Activated CD4-positive, CD25-positive, alpha-beta regulatory T cell (primary cell): ENCODE measurements around the gene USH1G.
"Not testable (repeated sequence)": the region's sequence is repeated elsewhere in the genome, so short reads cannot be mapped to it uniquely, and the experiment has no call there.

Source experiments
- DNase-seq, 4 experiments: peaks; one replicate each; lab custom pipeline; 2025; lab: John Stamatoyannopoulos, UW

USH1G gene

GRCh38 chr17:74930535-74931036 lies 7.5 kb upstream of the USH1G start:
- no peak for DNase-seq

- DNase-seq: no peak
These were observed 5.7 kb upstream of the USH1G start for GRCh38 chr17:74928786-74929185.

DNA sequence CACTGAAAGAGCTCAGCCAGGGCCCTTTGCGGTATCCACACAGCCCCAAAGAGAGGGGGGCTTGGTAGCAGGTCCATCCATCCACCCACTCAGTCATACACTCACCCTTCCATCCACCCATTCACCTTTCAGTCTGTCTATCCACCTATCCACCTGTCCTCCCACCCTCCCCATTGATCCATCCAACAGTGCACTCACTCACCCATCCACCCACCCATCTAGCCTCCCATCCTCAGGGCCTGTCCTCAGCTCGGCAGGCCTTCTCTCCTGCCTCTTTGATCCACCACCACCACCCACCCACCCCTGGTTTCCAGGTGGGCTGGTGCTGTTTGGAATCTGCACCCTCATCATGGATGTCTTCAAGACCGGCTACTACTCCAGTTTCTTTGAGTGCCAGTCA lies 2.2 kb upstream of the USH1G start:
- DNase-seq: no peak

GRCh38 chr17:74924250-74924948 lies 1.3 kb upstream of the USH1G start, which contains the start of gene OTOP2:
Gene OTOP2 (plus strand): TSS chr17:74924273. CDS start chr17:74924633, 360 bp downstream.
- no peak for DNase-seq

- DNase-seq: peak; percentile 45 to 60 (median 53)
These were observed 639 bp upstream of the USH1G start for GRCh38 chr17:74923538-74924249.

DNA sequence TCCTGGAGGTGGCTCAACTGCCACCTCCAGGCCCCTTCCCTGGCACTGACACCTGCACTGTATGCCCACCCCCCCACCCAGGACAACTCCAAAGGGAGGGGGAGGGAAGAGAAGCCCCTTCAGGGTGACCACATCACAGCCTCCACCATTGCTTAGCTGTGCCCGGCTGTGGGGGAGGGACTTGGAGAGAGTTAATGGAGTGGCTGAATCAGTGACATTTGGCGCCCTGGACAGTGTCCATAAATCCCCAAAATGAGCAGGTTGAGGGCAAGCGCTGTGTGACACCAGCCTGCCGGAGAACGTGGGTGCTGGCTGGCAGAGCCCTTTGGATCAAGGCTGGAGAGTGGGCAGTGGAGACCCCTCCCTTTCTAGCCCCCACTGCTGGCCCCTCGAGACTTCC lies 883 bp downstream of the USH1G start:
- DNase-seq: no peak

DNA sequence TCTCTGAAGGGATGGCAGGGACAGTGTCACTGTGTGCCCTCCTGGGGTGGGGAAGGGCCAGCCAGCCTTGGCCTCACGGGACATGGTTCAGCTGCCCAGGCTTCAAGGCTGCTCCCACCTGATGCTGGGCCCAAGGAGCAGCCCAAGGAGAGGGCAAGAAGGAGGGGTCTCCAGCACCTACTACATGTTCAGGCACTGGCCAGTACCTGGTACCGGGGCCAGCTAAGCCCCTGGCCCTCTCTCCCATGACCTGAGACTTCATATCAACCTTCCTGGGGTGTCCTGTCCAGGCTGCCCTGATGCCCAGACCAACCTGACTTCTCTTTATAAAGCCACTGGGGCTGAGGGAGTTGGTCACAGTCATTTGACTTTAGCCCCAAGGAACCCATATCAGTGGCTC lies 1.3 kb downstream of the USH1G start:
- no peak for DNase-seq

GRCh38 chr17:74921026-74921681 lies 1.9 kb downstream of the USH1G start:
- no peak for DNase-seq

GRCh38 chr17:74920642-74921025 lies 2.4 kb downstream of the USH1G start:
- no peak for DNase-seq

DNA sequence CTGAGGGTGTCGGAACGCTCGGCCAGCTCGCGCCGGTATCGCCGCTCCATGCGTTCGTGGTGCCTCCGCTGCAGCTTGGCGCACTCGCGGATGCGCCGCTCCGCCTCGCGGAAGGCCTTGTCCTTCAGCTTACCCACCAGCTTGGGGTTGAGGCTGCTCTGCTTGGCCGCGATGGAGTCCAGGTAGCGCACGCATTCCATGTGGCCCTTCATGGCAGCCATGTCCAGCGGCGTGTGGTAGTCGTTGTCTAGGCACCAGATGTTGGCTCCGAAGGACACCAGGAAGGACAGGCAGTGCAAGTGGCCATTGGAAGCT lies 2.8 kb downstream of the USH1G start:
- DNase-seq: no peak

DNA sequence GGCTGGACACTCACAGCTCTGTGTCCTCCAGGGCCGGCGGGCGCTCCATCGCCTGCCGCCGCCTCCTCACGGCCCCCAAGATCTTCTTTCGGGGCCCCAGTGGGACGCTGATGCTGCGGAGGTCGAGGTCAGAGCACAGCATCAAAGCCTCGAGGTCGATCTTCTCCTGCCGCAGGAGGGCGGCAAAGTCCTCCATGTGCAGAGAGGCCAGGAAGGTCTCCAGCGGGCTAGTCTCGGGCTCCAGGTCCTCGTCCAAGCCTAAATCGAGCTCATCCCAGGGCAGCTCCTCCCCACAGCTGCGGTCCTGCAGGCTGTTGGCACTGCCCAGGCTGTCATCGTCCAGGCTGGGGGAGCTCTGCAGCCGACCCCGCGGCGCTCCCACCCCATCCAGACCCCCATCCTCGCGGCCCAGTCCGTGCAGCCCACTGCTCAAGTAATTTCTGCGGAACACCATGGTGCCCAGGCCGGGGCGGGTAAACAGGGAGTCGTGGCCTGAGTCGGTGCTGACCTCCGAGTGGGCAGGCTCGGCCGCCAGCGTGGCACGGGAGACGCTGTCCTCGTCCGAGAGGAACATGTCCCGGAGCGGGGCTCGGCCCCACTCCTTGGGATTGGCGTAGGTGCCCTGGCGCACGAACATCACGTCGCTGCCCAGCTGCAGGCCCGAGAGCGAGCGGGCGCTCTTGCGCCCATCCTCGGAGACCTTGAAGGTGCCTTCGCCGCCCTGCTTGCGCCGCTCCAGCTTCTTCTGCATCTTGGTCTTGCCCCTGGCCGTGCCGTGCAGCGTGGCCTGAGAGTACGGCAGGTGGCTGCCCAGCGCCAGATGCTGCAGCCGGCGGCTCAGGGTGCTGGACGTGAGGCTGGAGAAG lies 3.4 kb downstream of the USH1G start:
- no peak for DNase-seq

- no peak for DNase-seq
These were observed 4.1 kb downstream of the USH1G start for GRCh38 chr17:74918906-74919305.

DNA sequence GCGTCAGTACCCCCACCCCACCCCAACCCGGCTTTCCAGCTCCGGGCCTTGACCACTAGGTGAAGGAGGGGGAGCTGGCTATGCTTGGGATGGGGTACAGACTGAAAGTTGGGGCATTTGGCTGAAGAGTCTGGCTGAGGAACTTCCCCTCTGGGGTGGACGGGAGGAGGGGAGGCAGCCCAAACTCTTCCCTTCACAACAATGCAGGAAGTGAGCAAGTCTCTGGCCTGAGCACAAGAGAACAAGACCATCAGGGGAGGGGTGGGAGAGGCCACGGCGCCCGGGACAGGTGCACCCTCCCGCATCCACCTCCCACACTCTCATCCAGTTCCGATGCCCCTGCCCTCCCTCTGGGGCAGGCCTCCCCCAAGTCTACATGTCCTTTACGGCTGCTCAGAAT lies 5.6 kb downstream of the USH1G start:
- no peak for DNase-seq

DNA sequence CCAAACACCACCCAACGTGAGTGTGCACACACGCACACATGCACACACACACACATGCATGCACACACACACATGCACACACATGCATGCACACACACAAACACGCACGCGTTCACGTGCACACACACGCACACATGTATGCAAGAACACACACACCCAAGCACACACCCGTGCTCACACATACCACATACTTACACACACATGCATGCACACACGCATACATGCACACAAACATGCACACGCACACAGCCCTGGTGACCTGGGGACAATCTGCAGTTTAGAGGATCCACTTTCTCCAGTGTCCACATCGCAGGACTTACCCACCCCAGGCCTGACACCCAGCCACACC lies 6.2 kb downstream of the USH1G start:
- DNase-seq: no peak

DNA sequence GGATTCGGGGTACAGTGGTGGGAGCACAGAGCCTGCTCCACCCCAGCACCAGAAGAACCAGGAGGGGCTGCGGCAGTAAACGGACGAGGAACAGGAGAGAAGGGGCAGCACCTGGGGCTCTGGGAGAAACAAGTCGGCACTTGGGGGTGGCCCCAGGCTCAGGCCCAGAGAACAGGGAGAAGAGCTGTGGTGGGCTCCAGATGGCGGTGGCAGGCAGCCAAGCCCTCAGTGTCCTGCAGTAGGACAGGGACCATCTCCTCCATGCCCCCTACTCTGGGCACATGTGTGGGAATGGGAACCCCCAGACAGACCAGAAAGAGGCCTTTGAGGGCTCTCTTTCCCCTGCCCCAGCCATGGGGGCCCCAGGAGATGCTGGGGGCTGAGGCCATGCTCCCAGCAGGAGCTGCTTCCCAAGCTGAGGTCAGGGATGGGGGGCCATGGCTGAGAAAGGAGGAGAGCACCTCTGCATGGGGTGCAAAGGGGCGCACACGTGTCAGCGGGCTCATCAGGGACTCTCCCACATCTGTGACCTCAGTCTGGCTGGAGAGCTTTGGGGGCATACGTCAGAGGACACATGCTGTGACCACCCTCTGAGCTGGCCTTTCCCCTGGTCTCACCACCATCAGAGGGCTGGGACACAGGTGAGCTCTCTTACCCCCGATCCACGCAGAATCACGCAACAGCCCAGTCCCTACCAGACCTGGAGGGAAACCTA lies 6.8 kb downstream of the USH1G start:
- no peak for DNase-seq

GRCh38 chr17:74911423-74911822 lies 11.6 kb downstream of the USH1G start:
- DNase-seq: not testable (repeated sequence)

- DNase-seq: not testable (repeated sequence)
These were observed 14.0 kb downstream of the USH1G start for GRCh38 chr17:74909097-74909496.

GRCh38 chr17:74907012-74907411 lies 16.0 kb downstream of the USH1G start:
- DNase-seq: no peak

GRCh38 chr17:74906214-74906793 lies 16.8 kb downstream of the USH1G start:
- not testable (repeated sequence) for DNase-seq

DNA sequence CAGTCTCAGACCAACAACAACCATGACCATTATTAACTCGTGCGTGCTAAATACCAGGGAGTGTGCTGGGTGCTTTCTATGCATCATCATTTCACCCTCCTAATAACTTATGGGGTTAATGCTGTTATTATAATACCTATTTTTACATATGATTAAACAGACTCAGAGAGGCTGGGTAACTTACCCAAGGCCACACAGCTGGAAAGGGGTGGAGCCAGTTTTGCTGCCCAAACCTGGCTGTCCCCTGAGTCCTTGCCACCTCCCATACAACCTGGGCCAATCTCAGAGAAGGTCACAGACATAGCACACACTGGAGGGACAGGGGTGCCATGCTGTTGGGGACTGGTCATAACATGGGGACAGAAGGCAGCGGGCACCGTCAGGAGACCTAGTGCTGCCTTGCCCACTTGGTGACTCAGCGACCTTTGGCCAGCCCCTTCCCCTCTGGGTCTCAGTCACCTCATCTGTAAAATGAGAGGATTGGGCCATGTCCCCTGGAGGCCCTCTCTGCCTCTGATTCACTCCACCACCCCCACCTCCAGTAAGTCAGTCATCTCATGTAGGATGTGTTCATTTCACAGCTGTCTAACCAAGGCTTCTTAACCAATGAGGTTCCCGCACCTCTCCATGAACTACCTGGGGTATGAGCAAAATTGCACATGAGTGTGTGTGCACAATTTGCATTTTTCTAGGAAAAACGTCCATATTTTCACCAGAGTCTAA lies 18.2 kb downstream of the USH1G start:
- DNase-seq: no peak
